Measurements from ENCODE around the gene GUCY2C. TPM values are rescaled to one million over a fixed set of nuclear protein-coding genes. Genes with fewer than 3 reads are reported as not detected.

Gene GUCY2C
- total RNA-seq, 2 experiments from 2014 or later: 0.16 to 0.32 TPM

DNA sequence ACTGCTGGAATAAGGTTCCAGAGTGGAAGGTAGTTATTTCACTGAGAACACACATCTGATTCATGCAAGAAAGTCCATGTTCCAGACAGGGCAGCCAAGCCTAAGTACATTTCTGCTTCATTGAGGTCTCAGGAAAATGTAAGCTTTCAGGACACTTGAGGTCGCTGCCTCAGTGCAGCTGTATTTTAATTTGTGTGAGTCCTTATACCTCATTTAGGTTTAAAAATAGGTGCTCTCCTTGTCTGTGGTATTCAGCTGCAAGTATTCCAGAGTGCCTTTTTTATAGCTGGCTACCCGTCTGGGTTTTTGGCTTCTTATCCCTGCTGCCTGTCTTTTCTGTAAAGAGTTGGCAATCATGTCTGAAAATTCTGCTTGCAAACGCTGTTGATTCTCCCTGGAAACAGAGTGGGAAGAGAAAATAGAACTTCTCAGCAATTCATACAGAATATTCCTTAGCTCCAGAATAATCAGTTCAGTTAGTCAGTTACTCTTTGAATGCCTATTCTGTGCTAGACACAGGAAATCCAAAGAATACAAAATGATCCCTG, 83.4 kb downstream of the GUCY2C start:
- POLR2A ChIA-PET: interaction anchor here (0.6 to 4.6 kb wide), 20 partner anchors 9 to 361 kb away, joined by 3 to 28 read pairs (median 5); a partner anchor contains a TSS
- no peak for TF ChIP-seq EZH2phosphoT487 (IDR thresholded peaks at IDR 0.05; ENCODE audit: borderline replicate concordance, low read depth, low read length)
- TF ChIP-seq, protein P1, sequence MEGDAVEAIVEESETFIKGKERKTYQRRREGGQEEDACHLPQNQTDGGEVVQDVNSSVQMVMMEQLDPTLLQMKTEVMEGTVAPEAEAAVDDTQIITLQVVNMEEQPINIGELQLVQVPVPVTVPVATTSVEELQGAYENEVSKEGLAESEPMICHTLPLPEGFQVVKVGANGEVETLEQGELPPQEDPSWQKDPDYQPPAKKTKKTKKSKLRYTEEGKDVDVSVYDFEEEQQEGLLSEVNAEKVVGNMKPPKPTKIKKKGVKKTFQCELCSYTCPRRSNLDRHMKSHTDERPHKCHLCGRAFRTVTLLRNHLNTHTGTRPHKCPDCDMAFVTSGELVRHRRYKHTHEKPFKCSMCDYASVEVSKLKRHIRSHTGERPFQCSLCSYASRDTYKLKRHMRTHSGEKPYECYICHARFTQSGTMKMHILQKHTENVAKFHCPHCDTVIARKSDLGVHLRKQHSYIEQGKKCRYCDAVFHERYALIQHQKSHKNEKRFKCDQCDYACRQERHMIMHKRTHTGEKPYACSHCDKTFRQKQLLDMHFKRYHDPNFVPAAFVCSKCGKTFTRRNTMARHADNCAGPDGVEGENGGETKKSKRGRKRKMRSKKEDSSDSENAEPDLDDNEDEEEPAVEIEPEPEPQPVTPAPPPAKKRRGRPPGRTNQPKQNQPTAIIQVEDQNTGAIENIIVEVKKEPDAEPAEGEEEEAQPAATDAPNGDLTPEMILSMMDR (conservative IDR thresholded peaks at IDR 0.05; ENCODE audit: low read length): peak; percentile 25; the same call in 1 of the 2 replicates
- intact Hi-C loops (cut with micrococcal nuclease; ENCODE audit: unreplicated experiment): loop anchor here (1.0 to 10.0 kb wide), 7 partner anchors 36 to 1888 kb away; partner anchors contain the start of gene ARHGDIB
- Histone ChIP-seq H3K4me3 (ENCODE audit: low read depth, low read length, poor library complexity, severe bottlenecking) (peak overlapping the region; percentile 21), H3K36me3 (ENCODE audit: insufficient read depth, low read length) (peaks cover 29% of the 10 kb centered on the region), H4K20me1 (ENCODE audit: insufficient read depth, low read length) (no peaks in the 10 kb centered on the region), H3K79me2 (ENCODE audit: insufficient read depth, low read depth, low read length) (no peaks in the 10 kb centered on the region), H3K9me3 (ENCODE audit: low read length) (peaks cover 40% of the 10 kb centered on the region), H3K9me2 (ENCODE audit: insufficient read depth, low read length) (no peaks in the 10 kb centered on the region), H3K4me1 (ENCODE audit: insufficient read depth, low read length, poor library complexity, severe bottlenecking) (peaks cover 56% of the 10 kb centered on the region), H3K27ac (ENCODE audit: low read depth, low read length, poor library complexity, severe bottlenecking) (peak overlapping the region; percentile 99), H2AFZ (ENCODE audit: low read length) (peak overlapping the region; percentile 71; the same call in 1 of the 2 replicates), H3K4me2 (ENCODE audit: low read length) (peak overlapping the region; percentile 85)
- BruUV-seq (replicated peaks): no TSS peak
- CTCF ChIA-PET (ENCODE audit: unreplicated experiment): interaction anchor here (0.7 to 1.7 kb wide), 5 partner anchors 13 to 156 kb away, joined by 3 to 5 read pairs (median 3); no protein-coding TSS in a partner anchor
- DNase-seq (ENCODE audit: low spot score): peak; percentile 52

DNA sequence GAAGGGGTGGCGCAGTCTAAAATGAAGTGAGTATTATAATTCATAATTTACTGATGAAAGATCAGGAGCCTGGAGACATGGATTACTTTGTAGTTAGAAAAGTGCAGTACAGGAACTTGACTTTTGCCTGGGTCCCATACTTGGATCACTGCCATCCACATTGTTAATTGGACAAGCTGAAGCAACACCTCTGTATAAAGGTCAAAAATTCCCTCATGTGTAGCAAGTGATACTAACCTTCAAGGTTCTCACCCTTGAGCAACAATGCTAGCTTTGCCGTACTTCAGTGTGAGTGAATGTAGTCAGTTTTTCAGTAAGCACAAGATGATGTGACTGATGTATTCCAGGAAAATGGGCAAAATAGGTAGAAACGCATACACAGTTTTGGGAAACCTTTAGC, 84.1 kb downstream of the GUCY2C start:
- H3K9me2 ChIP-seq (ENCODE audit: insufficient read depth, low read length): no peaks in the 10 kb centered on the region
- peaks cover 56% of the 10 kb centered on the region for H3K4me1 ChIP-seq (ENCODE audit: insufficient read depth, low read length, poor library complexity, severe bottlenecking)
- H3K4me2 ChIP-seq (ENCODE audit: low read length): peak overlapping the region; percentile 38
- intact Hi-C loops (cut with micrococcal nuclease; ENCODE audit: unreplicated experiment): loop anchor here (2.0 to 10.0 kb wide), 6 partner anchors 225 to 1887 kb away; partner anchors contain the start of gene ARHGDIB
- CTCF ChIA-PET (ENCODE audit: unreplicated experiment): interaction anchor here (1.2 to 1.5 kb wide), 2 partner anchors 34 to 35 kb away, joined by 3 read pairs; no protein-coding TSS in a partner anchor
- no peak for DNase-seq (ENCODE audit: low spot score)
- no peaks in the 10 kb centered on the region for H4K20me1 ChIP-seq (ENCODE audit: insufficient read depth, low read length)
- peak overlapping the region; percentile 74; the same call in 1 of the 2 replicates for H2AFZ ChIP-seq (ENCODE audit: low read length)
- H3K9me3 ChIP-seq (ENCODE audit: low read length): peaks cover 43% of the 10 kb centered on the region
- H3K79me2 ChIP-seq (ENCODE audit: insufficient read depth, low read depth, low read length): no peaks in the 10 kb centered on the region
- TSS peak; percentile 75 for BruUV-seq (replicated peaks)
- TF ChIP-seq, protein P1 (conservative IDR thresholded peaks at IDR 0.05; ENCODE audit: low read length): no peak
- TF ChIP-seq EZH2phosphoT487 (IDR thresholded peaks at IDR 0.05; ENCODE audit: borderline replicate concordance, low read depth, low read length): no peak
- H3K4me3 ChIP-seq (ENCODE audit: low read depth, low read length, poor library complexity, severe bottlenecking): peak overlapping the region; percentile 8
- POLR2A ChIA-PET: interaction anchor here (0.6 to 4.6 kb wide), 18 partner anchors 9 to 360 kb away, joined by 3 to 28 read pairs (median 4); a partner anchor contains a TSS
- peaks cover 27% of the 10 kb centered on the region for H3K36me3 ChIP-seq (ENCODE audit: insufficient read depth, low read length)
- peak overlapping the region; percentile 99 for H3K27ac ChIP-seq (ENCODE audit: low read depth, low read length, poor library complexity, severe bottlenecking)
